ENCODE data around the gene NISCH. TPM values are rescaled to one million over a fixed set of nuclear protein-coding genes. Genes with fewer than 3 reads are reported as not detected.

NISCH gene
- total and polyA plus RNA-seq, 2 of the 8 experiments (the other 6 are each of a cell fraction or from before 2014, with no cell fraction given) = 71.2 to 71.9 TPM

GRCh38 chr3:52442409-52443267, 12.8 kb upstream of the NISCH start (continued):
- no peak for TF ChIP-seq ASH2L (IDR thresholded peaks at IDR 0.05; ENCODE audit: low read length)
- TF ChIP-seq SP2 (IDR thresholded peaks at IDR 0.05; ENCODE audit: low read length) = no peak
- no peak for TF ChIP-seq PHF8 (conservative IDR thresholded peaks at IDR 0.05; ENCODE audit: low read depth, low read length)
- TF ChIP-seq POLR2AphosphoS5 (IDR thresholded peaks at IDR 0.05; ENCODE audit: low read depth, low read length) = no peak
- TF ChIP-seq, protein P1, sequence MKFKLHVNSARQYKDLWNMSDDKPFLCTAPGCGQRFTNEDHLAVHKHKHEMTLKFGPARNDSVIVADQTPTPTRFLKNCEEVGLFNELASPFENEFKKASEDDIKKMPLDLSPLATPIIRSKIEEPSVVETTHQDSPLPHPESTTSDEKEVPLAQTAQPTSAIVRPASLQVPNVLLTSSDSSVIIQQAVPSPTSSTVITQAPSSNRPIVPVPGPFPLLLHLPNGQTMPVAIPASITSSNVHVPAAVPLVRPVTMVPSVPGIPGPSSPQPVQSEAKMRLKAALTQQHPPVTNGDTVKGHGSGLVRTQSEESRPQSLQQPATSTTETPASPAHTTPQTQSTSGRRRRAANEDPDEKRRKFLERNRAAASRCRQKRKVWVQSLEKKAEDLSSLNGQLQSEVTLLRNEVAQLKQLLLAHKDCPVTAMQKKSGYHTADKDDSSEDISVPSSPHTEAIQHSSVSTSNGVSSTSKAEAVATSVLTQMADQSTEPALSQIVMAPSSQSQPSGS (IDR thresholded peaks at IDR 0.05; ENCODE audit: low read length) = no peak
- no peak for TF ChIP-seq SUZ12 (IDR thresholded peaks at IDR 0.05; ENCODE audit: low read length)
- no peak for TF ChIP-seq RXRA (IDR thresholded peaks at IDR 0.05; ENCODE audit: insufficient read depth, low read depth, low read length)
- TF ChIP-seq FOSL1 (IDR thresholded peaks at IDR 0.05; ENCODE audit: insufficient read depth, low read depth, low read length) = no peak

Measured in H1 (cell line).